GM13977 (cell line): ENCODE data around the gene TANGO6.

Experiments
- DNase-seq: peaks from one replicate; pipeline ENCODE4 v3.0.0; 2012; ENCODE audit warnings: low spot score
- CTCF ChIP-seq: IDR thresholded peaks from 2 replicates; pipeline ENCODE4 v1.5.1; 2012; ENCODE audit warnings: mild to moderate bottlenecking, control low read depth; ENCODE audit not compliant: insufficient read depth; ENCODE audit errors: extremely low read depth, missing control alignments
- in situ Hi-C: fragments of 300-500 bp; cut with MboI; formaldehyde crosslinking; loops from one replicate; pipeline ENCODE4 v1.12.0; 2022; ENCODE audit warnings: low sequenced_read_pairs, low pct_unique_long_range_greater_than_20kb, mixed read lengths, inconsistent platforms; ENCODE audit not compliant: unreplicated experiment

The TANGO6 gene

GRCh38 chr16:69019811-69020210 lies 176.5 kb downstream of the TANGO6 start:
- in situ Hi-C loops, result no loop called here
- DNase-seq, result no peak
- TF ChIP-seq CTCF, result no peak

DNA sequence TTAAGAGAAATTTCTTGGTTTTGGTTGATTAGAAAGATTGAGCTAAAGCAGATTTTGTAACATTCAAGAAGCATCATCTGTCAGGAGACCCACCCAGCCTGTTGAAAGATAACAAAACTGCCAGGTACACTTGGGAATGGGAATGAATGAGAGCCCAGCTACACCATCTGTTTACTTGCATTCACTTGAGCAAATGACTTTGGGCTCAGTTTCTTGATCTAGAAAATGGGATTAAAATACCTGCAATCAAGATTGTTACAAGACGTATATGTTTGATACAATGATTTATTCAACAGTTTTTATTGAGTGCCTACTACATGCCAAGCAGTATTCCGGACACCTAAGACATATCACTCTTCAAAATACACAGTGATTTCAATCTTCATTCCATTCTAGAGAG lies 185.8 kb downstream of the TANGO6 start:
- in situ Hi-C loops, result no loop called here
- DNase-seq, result no peak
- TF ChIP-seq CTCF, result no peak

DNA sequence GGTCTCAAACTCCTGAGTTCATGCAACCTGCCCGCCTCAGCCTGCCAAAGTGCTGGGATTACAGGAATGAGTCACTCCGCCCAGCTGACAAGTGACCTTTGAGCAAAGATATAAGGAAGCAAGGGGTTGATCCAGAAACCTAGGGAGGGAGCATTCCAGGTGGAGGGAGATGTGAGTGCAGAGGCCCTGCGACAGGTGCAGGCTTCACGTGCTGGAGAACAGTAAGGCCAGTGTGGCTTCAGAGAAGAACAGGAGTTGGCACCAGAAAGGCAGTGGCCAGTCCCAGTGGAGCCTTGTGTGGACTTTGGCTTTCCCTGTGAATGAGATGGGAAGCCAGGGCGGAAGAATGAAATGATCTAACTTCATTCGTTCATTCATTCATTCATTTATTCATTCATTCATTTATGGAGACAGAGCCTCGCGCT lies 188.6 kb downstream of the TANGO6 start:
- TF ChIP-seq CTCF, result no peak
- DNase-seq, result no peak
- in situ Hi-C loops, result no loop called here

GRCh38 chr16:69033151-69033949 lies 190.0 kb downstream of the TANGO6 start:
- DNase-seq, result no peak
- TF ChIP-seq CTCF, result no peak
- in situ Hi-C loops, result no loop called here

- no peak for DNase-seq
- no peak for TF ChIP-seq CTCF
- in situ Hi-C loops, result no loop called here
These were observed 192.0 kb downstream of the TANGO6 start for GRCh38 chr16:69035375-69035774.

DNA sequence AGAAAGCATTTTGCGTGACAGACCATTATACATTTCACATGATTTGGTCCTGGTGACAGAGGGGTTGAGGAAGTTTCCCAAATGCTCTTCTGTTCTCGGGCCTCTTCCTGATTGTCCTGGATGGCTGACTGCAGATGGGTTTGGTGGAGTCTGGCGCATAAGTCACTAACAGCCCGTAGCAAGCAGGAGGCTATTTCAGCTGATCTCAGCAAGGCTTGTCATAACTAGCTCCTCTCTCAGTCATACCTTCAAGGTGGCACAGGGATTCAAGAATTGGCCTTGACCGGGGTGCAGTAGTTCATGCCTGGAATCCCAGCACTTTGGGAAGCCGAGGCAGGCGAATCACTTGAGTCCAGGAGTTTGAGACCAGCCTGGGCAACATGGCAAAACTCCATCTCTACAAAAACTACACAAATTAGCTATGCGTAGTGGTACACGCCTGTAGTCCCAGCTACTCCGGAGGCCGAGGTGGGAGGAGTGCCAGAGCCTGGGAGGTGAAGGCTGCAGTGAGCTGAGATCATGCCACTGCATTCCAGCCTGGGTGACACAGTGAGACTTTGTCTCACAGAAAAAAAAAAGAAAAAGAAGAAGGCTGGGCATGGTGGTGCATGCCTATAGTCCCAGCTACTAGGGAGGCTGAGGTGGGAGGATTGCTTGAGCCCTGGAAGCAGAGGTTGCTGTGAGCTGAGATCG lies 193.2 kb downstream of the TANGO6 start:
- in situ Hi-C loops, result no loop called here
- no peak for DNase-seq
- no peak for TF ChIP-seq CTCF
